Measurements from ENCODE around the gene MEMO1. TPM values are rescaled to one million over a fixed set of nuclear protein-coding genes. Genes with fewer than 3 reads are reported as not detected.

Gene MEMO1
- total and polyA plus RNA-seq, 9 of the 15 experiments (the other 6 are each of a cell fraction or from before 2014, with no cell fraction given) = 22.1 to 87.7 (median 61.2) TPM

GRCh38 chr2:32002406-32002805 lies 8.4 kb downstream of the MEMO1 start:
- BruUV-seq (replicated peaks) = no TSS peak
- FAIRE-seq = no peak
- Histone ChIP-seq H3K79me2 (ENCODE audit: control insufficient read depth, insufficient read depth, low read length) (peaks cover 95% of the 10 kb centered on the region), H4K20me1 (replicated peaks; ENCODE audit: control insufficient read depth, insufficient read depth, low read length) (peaks cover 16% of the 10 kb centered on the region), H3K4me1 (replicated peaks in 1 of 2; ENCODE audit: control insufficient read depth in 2 of 2, insufficient read depth in 2 of 2, low read length in 2 of 2) (peaks cover 18 to 19% of the 10 kb centered on the region in 2 experiments; a peak in 4 of 5 replicates), H3K27ac (ENCODE audit: extremely low read depth, low read depth, low read length) (no peak overlapping the region), H3K4me3 (no peak overlapping the region), H3K9ac (ENCODE audit: insufficient read depth in 1 of 2, low read depth in 2 of 2, low read length in 2 of 2) (no peak overlapping the region), H3K9me1 (ENCODE audit: control insufficient read depth, insufficient read depth, low read length) (no peaks in the 10 kb centered on the region), H3K27me3 (ENCODE audit: control insufficient read depth in 2 of 2, insufficient read depth in 2 of 2, low read length in 2 of 2) (no peaks in the 10 kb centered on the region), H3K9me3 (replicated peaks; ENCODE audit: control insufficient read depth, insufficient read depth, low read depth, low read length) (no peaks in the 10 kb centered on the region), H2AFZ (ENCODE audit: low read depth, low read length) (no peak overlapping the region), H3K36me3 (ENCODE audit: control insufficient read depth, insufficient read depth, low read length) (peaks cover 9% of the 10 kb centered on the region; the same call in 2 of the 3 replicates), H3K4me2 (ENCODE audit: insufficient read depth, low read length) (no peak overlapping the region)
- intact Hi-C loops (cut with micrococcal nuclease) (loop anchor here (10.0 kb wide), 1 partner anchor 118 kb away; no protein-coding TSS in a partner anchor), in situ Hi-C loops (cut with MboI) (no loop called here)
- ChIA-PET POLR2A (no interaction called here), CTCF (ENCODE audit: low intra/inter-chr PET ratio) (no interaction called here)
- WGBS (ENCODE audit: insufficient coverage, low coverage, missing lambda C conversion rate) = 89% methylated on average over 3 of the region's 3 CpGs
- no peak for DNase-seq (ENCODE audit: extremely low read depth in 1 of 4, low spot score in 3 of 4)
- ATAC-seq = no peak
- TF ChIP-seq TAF15 (IDR thresholded peaks at IDR 0.05; ENCODE audit: low read depth, low read length) (no peak), BRF1 (IDR thresholded peaks at IDR 0.05; ENCODE audit: borderline replicate concordance, extremely low read depth, insufficient read length) (no peak), COPS2 (conservative IDR thresholded peaks at IDR 0.05) (no peak), ELK3 (CRISPR knock-in tag; IDR thresholded peaks at IDR 0.05) (no peak), FOSL1 (tag; conservative IDR thresholded peaks at IDR 0.05) (no peak), WHSC1 (IDR thresholded peaks at IDR 0.05; ENCODE audit: low read length) (no peak), CLOCK (CRISPR knock-in tag; IDR thresholded peaks at IDR 0.05; ENCODE audit: borderline replicate concordance) (no peak), GATAD2B (IDR thresholded peaks at IDR 0.05; ENCODE audit: borderline replicate concordance) (no peak), RFX1 (IDR thresholded peaks at IDR 0.05) (no peak), KAT2B (IDR thresholded peaks at IDR 0.05; ENCODE audit: low read depth, low read length) (no peak), POLR2H (tag; IDR thresholded peaks at IDR 0.05; ENCODE audit: low read depth) (no peak), SRSF7 (optimal IDR thresholded peaks at IDR 0.05; ENCODE audit: low read depth, low read length) (no peak), ETV5 (CRISPR knock-in tag; IDR thresholded peaks at IDR 0.05; ENCODE audit: low read depth) (no peak), ZBTB33 (CRISPR knock-in tag; IDR thresholded peaks at IDR 0.05) (no peak), VEZF1 (CRISPR knock-in tag; IDR thresholded peaks at IDR 0.05) (no peak), SNIP1 (IDR thresholded peaks at IDR 0.05; ENCODE audit: low read depth) (no peak), ZNF174 (CRISPR knock-in tag; IDR thresholded peaks at IDR 0.05) (no peak)
